Fibroblast of skin of scalp (primary cell): ENCODE data around the gene DUXB. TPM values are rescaled to one million over a fixed set of nuclear protein-coding genes. Genes with fewer than 3 reads are reported as not detected.

Experiments
- DNase-seq: peaks from one replicate; pipeline ENCODE4 v3.0.0-alpha.2; 2013
- polyA plus RNA-seq, 2 experiments: library from polyadenylated mRNA; unstranded; fragments of 120-200 nt; gene quantifications; one replicate each; pipeline ENCODE4 v1.2.1, GENCODE V29; 2013; ENCODE audit not compliant: insufficient read length in 2 of 2

DUXB gene, protein sequence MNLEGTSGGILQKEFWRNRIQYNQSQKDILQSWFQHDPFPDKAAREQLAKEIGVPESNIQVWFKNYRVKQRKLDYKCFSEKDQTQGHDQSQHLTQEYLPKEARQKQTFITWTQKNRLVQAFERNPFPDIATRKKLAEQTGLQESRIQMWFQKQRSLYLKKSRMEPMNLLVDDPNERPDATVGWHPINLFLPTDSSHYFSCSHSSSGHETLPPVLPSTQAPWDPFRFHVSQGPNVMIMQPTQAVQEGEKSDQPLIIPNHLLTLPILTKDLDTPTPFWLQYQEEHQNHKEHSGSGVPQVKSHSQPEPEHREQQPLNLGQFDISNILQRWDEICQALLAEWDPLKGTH
- polyA plus RNA-seq (2013, experiment 1 of 2; ENCODE audit: insufficient read length): not detected
- not detected for polyA plus RNA-seq (2013, experiment 2 of 2; ENCODE audit: insufficient read length)

DNA sequence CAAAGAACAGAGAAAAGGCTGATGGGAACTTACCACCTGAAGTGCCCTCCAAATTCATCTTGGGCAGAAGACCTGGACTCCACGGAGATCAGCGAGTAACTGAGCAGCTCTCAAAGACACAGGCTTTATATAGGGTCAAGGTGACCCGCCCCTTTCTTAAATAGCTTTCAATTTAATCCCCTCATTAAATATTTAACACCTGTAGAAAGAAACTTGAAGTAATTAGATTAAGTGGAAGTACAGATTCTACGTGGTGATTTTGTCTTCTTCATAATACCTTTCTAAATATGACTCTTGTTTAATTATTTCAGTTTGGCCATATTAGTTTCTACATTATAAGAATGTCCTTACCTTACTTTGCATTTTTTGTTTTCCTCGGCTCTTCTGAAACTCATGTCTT is at the start of gene DUXB:
Gene DUXB, minus strand, starts transcription at position 101 of the 400 bp plus-strand sequence. Its CDS starts 43 bp downstream, at position 58.
- DNase-seq: no peak

DNA sequence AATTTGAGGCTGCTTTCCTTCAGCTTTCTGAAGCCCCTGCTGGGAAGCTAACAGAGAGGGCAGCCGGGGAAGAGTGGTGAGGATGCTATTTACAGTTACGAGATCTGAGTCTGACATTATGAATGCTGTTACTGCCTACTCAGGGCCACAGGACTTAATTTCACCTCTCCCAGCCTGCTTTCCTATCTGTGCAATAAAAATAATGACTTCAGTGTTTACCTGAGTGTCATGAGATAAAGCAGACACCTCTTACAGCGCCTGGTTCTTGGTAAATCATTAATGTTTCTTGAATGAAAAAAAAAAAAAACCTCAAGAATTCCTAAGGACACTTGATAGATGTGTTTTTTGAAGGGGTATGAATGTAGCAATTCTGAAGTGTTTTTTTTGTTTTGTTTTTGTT is 49.3 kb upstream of the DUXB start:
- no peak for DNase-seq

DNA sequence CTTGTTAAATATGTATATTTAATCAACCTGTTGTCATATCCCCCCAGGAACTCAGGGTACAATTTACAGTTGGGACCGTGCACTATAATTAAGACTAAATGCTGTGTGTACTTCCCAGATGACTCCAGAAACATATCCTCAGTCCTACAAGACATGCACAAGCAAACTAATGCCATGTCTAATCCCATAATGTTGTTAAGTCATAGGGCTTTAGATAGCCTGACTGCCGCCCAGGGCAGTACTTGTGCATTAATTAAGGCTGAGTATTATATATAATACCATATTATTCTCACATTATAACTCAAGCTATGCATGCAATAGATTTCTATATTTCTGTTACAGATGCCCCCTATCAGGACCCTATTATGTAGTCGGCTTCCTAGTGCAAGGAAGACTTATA is 45.1 kb upstream of the DUXB start:
- no peak for DNase-seq

DNA sequence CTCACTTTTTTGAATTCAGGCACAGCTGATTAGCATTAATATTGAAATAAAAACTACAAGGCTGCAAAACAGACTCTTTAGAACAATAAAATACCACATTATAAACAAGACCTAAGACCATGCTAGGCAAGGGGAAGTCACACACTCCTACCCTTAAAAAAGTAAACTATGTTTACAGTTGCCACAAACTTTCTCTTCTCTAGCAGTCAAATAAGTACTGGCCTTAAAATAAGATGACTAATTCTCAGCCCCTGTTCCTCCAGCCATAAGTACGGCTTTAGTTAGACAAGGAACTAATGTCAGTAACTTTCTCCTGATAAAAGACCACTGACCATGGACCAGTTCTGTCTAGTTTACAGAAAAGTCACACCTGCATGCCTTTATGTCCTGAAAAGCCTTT is 44.6 kb upstream of the DUXB start:
- no peak for DNase-seq

DNA sequence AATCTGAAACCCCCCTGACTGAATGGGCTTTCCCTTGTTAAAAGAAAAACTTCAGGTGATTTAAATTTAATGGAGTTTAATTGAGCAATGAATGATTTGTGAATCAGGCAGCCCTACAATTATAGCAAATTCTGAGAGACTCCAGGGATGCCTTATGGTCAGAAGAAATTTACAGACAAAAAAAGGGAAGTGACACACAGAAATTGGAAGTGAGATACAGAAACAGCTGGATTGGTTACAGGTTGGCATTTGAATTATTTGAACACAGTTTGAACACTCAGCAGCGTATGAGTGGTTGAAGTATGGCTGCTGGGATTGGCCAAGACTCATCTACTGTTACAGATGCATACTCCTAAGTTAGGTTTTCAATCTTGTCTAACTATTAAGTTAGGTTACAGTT is 44.0 kb upstream of the DUXB start:
- no peak for DNase-seq

DNA sequence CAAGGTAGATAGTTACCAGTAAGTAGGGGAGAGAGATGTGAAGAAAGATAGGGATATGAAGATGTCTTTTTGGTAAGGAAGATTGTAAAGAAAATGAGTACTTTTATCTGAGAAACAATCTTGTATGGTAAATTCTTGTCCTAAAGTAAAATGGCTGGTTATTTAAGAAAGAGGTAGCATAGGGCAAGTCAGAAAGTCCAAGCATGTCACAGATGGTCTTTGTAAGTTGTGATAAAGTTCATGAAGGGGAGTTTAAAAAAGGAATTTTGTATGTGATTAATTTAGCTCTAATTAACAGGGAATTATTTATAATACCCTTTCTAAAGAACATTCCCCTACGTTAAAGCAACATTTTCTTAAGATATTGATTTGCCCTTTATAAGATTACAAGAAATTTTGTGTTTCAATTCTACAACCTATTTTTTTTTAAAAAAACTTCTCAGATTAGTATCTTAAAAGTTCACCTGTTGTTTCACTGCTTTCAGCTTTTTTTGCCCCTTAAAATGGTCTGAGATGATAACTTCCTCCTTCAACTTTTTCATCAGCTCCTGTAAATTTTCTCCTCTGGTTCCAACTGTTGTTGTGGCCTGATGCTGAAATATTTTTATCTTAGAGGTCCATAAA is 41.3 kb upstream of the DUXB start:
- DNase-seq: no peak

DNA sequence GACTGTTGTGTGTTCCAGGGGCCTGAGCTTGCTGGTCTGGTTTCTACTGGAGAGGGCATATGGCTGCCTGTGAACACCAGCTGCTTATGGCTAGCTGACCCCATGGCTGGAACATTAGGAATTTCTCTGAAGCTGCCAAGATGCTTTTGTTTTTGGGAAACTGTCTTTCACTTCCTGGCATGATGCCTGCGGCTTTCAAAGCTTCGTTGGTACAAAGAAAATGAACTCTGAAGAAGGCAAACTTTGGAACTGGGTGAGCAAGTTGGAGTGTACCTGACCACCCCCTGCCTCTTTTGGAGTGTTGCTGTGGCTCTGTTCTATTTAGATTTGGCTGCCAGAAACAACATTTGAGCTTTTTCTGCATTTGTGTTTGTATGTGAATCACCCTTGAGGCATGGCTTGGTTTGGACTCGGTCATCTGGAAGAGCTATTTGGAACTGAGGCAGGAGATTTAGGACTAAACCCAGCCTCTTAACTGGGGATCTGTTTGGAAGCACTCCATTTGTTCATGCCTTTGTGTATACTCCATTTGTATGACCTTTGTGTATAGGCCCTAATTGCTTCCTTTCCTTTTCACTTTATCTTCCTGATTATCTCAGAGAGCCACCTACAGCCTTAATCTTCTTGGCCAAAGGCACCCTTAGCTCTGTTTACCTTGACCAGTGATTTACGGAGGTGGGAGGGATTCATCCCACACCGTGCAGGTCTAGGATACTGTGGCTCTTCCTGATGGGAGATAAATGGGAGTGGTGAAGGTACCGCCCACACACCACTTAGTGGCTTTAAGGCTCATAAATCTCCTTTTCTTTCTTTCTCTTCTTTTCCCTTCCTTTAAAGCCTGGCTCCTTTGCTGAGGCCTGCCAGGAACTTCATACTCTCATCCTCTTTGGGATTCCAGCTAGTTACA is 32.3 kb upstream of the DUXB start:
- DNase-seq: peak; percentile 5

DNA sequence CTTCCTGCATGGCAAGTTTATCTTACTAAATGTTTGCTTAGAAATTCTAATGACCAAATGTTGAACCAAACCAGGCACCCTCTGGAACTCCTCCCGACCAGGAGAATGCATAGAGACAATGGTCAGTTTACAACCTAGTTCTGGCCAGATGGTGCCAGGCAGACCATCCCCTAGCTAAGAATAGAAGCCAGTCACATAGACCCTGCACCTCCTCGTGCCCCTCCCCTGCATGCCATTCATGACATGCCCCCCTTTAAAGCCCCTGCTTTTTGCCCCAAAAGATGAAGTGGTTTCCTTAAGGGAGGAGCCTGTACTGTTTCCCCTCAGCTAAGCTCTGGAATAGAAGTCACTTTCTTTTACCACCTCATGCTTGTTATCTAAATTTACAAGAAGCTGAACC is 31.6 kb upstream of the DUXB start:
- no peak for DNase-seq

DNA sequence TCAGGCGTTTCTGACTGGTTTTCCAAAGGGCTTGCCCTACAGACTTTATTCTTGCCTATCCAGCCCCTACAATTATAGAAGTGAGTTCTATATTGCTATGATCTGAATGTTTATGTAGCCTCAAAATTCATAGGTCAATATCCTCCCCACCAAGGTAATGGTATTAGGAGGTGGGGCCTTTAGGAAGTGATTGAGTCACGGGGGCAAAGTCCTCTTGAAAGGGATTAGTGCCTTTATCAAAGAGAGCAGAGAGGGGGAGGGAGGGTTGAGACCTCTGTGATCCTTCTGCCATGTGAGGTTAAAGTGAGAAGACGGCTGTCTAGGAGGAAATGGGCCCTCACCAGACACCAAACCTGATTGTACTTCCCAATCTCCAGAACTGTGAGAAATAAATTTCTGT is 26.0 kb upstream of the DUXB start:
- DNase-seq: no peak

DNA sequence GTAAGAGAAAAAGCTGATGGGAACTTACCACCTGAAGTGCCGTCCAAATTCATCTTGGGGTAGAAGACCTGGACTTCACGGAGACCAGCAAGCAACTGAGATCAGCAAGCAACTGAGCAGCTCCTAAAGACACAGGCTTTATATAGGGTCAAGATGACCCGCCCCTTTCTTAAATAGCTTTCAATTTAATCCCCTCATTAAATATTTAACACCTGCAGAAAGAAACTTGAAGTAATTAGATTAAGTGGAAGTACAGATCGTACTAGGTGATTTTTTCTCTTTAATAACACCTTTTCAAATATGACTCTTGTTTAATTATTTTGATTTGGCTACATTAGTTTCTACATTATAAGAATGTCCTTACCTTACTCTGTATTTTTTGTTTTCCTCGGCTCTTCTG is 25.1 kb upstream of the DUXB start, which contains the start of gene CPHXL:
Gene CPHXL, minus strand, starts transcription at position 101 of the 400 bp plus-strand sequence. Its CDS starts 48 bp downstream, at position 53.
- no peak for DNase-seq

DNA sequence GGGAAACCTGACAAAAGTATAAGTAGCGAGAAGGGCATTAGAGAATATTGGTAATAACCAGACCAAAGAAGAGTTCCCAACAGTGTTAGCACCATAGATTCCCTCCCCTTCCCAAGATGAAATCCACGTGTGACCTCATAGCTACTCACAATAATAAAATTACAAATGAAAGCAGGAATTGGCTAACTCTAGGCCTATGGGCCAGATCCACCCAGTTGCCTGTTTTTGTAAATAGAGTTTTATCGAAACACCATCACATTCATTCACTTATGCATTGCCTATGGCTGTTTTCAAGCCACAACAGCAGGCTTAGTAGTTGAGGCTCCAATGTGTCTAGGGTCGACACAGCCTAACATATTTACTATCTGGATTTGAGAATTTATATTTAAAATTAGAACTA is 17.2 kb upstream of the DUXB start:
- no peak for DNase-seq

DNA sequence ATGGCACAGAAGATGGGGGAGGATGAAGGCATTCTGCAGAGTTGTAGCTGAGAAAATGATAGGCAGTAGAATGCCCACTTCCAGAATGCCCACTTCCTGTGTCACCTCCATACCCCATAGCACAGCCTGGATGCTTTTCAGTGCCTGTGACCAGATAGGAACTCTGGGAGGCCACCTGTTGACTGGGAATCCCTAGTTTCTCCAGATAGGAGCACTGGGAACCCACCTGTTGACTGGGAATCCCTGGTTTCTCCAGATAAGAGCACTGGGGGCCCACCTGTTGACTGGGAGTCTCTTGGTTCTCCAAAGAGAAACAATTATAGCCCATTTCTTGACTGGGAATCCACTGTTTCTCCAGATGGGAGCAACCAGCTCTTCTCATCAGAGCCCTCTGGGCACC is 13.4 kb upstream of the DUXB start:
- DNase-seq: no peak

DNA sequence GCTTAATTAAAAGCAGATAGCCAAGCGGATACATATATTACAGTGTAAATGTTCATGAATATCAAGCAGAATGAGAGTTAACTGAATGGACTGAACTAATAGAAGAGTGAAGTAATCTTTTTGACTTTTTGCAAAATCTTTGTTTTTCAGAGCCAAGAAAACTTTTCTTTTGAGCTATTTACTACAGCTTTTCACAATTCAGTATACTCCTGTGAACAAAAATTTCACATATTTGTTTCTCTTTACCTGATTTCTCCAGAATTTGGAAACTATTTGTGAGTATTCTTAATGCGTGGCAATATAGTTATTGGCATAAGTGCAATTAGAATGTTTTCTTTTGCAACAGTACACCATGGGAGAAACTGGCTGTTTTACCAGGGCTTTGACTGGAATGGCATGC is 9.1 kb upstream of the DUXB start:
- DNase-seq: no peak

DNA sequence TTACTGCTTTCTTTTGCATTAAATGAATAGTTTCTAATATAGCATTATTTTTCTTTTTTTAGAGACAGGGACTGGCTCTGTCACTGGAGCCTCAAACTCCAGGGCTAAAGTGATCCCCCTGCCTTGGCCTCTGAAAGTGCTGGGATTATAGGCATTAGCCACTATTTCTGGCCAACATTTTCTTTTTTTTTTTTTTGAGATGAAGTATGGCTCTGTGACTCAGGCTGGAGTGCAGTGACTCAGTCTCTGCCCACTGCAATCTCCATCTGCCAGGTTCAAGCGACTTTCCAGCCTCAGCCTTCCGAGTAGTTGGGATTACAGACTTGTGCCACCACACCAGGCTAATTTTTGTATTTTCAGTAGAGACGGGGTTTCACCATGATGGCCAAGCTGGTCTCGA is 2.0 kb upstream of the DUXB start:
- DNase-seq: no peak

DNA sequence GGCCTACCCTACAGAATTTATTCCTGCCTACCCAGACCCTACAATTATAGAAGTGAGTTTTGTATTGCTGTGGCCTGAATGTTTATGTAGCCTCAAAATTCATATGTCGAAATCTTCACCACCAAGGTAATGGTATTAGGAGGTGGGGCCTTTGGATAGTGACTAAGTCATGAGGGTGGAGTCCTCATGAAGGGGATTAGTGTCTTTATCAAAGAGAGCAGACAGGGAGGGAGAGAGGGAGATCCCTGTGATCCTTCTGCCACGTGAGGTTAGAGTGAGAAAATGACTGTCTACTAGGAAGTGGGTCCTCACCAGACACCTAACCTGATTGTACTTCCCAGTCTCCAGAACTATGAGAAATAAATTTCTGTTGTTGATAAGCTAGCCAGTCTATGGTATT is 981 bp upstream of the DUXB start:
- no peak for DNase-seq

DNA sequence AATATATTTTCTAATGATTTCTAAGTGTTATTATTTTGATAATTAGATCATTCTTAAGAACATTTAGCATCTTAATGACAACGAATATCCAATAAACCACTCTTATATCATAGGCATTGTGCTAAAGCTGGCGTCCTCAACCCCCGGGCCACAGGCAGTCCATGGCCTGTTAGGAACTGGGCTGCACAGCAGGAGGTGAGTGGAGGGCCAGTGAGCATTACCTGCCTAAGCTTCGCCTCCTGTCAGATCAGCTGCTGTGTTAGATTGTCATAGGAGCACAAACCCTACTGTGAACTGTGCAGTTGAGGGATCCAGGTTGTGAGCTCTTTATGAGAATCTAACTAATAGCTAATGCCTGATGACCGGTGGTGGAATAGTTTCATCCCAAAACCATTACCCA is 3.7 kb downstream of the DUXB start:
- DNase-seq: no peak

DNA sequence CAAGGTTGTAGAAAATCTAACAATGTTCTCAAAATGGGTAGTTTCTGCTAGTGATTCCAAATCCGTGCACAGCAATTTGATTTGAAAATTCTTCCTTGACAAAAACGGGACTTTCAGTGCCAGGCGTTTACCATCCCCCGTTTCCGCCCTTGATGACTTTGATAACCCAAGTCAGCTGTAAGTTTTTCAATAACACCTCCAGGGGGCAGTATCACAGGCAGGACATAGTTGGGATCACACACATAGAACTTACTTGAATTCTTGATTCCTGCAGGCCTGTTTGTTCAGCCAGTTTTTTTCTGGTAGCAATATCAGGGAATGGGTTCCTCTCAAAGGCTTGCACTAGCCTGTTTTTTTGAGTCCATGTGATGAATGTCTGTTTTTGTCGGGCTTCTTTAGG is 5.6 kb downstream of the DUXB start:
- no peak for DNase-seq

DNA sequence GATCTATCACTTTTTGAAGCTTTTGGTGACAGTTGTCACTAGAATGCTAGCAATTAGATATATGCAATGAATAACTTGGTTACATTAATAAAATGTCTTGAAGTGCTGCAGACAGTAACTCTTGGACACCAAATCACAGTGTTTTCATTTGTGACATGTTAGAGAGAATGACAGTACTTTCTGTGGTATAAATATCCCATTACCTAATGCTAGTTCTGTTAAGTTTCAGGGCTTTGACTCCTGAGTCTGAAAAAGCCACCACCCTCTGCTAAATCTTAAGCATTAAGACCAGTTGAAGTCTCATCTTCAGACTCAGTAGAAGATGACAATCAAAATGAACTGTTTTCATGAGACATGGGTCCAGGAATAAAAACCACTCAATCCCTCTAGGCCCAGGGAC is 13.9 kb downstream of the DUXB start:
- DNase-seq: no peak

DNA sequence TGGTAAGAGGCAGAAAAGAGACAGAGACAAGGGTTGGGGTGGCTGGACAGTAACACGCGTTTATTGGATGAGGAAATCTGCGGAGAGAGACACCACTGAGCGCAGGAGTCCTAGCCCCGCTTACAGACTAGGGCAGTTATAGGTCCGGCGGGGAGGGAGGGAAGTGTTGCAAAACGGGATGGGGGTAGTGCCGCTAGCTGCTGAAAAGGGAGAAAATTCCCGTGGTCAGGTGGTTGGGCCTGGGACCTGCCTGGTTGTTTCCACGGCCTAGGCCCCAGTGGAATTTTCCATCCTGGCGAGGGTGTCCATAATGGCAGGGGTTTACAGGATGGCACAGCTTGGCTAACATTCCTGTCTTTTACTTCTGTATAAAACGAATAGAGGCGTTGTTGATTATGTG is 19.0 kb downstream of the DUXB start:
- DNase-seq: no peak

DNA sequence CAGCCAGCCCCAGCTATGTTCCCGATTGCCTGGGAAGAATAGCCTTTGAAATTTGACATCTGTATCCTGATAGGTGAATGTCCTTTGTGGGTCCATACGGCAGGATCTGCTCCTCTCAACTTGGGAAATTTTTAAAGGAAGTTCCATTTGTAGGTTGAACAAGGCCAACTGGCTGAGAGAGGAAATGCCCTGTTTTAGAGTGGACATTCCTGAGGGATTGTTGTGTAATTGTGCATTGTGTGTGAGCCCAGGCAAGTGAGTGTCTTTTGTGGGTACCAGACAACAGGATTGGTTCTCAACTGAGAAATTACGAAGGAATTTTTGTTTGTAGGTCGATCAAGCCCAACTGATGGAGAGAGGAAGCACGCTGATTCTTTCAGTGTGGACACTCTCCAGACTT is 21.9 kb downstream of the DUXB start:
- DNase-seq: no peak

DNA sequence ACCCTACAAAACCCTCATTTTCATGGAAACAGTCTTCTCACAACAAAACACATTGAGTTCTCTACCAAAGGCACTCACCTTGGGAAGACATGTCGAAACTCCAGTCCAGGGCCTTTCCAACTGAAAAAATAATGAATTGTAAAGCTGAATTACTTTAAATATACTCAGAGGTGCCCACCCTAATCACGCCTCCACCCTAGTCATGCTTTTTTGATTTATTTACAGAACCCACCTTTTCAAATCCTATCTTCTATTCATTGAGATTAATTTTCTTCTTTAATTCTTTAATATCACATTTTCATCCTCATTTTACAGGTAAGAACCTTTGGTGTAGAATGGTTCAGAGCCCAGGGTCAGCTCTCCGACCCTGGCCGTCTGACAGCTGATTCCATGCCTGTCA is 24.4 kb downstream of the DUXB start, which contains the start of gene CPHXL2:
Gene CPHXL2, minus strand, starts transcription at position 101 of the 400 bp plus-strand sequence. Its CDS starts 10 bp downstream, at position 91.
- no peak for DNase-seq

DNA sequence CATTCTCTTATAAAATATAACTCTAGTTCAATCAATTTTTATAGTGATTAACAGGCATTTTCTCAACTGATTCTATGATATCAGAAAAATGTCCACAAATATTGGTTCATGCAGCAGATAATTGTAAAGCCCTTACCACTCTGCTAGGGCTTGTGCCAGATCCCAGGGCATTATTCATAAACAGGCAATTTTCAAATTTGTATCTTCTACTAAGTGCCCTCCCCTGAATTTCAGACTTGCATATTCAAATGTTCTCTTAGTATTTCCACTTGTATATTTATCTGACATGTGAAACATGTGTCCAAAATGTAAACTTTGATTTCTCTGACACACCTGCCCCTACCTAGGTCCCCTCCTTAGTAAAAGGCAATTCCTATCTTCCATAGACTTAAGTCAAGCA is 33.8 kb downstream of the DUXB start:
- DNase-seq: no peak

DNA sequence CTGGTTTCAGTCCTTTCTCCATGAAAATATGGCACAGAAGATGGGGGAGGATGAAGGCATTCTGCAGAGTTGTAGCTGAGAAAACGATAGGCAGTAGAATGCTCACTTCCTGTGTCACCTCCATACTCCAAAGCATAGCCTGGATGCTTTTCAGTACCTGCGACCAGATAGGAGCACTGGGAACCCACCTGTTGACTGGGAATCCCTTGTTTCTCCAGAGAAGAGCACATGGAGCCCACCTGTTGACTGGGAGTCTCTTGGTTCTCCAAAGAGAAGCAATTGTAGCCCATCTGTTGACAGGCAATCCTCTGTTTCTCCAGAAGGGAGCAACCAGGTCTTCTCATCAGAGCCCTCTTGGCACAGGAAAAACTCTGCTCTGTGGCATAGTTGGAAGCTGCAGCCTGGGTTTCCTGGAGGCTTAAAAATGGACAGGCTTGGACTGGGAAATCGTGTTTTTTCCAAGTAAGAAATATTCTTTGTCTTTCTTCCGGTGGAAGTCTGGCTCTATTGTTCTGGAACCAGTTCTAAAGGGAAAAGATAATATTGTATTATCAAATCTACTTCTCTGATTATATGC is 40.4 kb downstream of the DUXB start:
- no peak for DNase-seq
